ENCODE results near the gene UBE3D.

GRCh38 chr6:82914511-82914910, 151.1 kb downstream of the UBE3D start:
- no peak for TF ChIP-seq ZNF396 (CRISPR knock-in tag; IDR thresholded peaks at IDR 0.05; ENCODE audit: borderline replicate concordance)
- no peak for TF ChIP-seq MXD4 (CRISPR knock-in tag; IDR thresholded peaks at IDR 0.05; ENCODE audit: borderline replicate concordance)
- TF ChIP-seq CTCF (IDR thresholded peaks at IDR 0.05) = no peak
- no peak for TF ChIP-seq SMAD3 (CRISPR knock-in tag; IDR thresholded peaks at IDR 0.05; ENCODE audit: borderline replicate concordance)
- no peak for TF ChIP-seq IRF2 (CRISPR knock-in tag; IDR thresholded peaks at IDR 0.05; ENCODE audit: borderline replicate concordance, low read depth)
- no peak for TF ChIP-seq USF1 (CRISPR knock-in tag; IDR thresholded peaks at IDR 0.05)
- TF ChIP-seq TCF7 (CRISPR knock-in tag; IDR thresholded peaks at IDR 0.05; ENCODE audit: low read depth) = no peak
- TF ChIP-seq E2F1 (CRISPR knock-in tag; IDR thresholded peaks at IDR 0.05) = no peak
- TF ChIP-seq ZNF671 (CRISPR knock-in tag; IDR thresholded peaks at IDR 0.05) = no peak
- TF ChIP-seq AR (CRISPR knock-in tag; IDR thresholded peaks at IDR 0.05) = no peak
- TF ChIP-seq NR1H2 (CRISPR knock-in tag; IDR thresholded peaks at IDR 0.05) = no peak
